ENCODE results near the gene DAB2IP. TPM values are rescaled to one million over a fixed set of nuclear protein-coding genes. Genes with fewer than 3 reads are reported as not detected.

Gene DAB2IP
- total RNA-seq, 1 donor from 2014 or later: 104 TPM

DNA sequence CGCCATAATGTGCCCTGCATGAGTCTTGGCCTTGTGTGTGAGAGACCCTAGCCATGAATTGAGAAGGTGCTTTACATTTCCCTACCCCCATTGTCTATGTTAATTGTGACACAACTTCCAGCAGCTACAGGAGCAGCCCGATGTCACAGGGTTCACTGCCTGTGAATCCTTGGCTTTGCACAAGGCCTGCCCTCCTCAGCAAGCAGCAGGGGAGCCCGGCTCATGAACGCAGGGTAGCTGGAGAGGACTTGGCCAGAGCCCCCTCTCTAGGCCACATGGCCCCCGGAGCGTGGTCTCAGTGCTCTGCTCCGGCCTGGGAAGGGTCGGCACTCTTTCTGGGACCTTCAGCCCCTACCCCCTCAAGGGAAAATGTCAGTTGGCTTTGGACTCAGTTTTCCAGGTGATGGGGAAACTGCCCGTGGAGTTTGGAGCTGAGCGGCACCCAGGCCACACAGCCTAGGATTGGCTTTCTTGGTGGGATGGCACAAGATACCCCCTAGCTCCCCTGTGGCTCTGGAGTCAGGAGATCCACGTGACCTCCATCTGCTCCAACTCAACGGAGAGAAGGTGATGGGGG lies 160.8 kb downstream of the DAB2IP start:
- Mint-ChIP-seq H3K4me1 (ENCODE audit: unreplicated experiment) (peaks cover 9% of the 10 kb centered on the region), H3K9me3 (ENCODE audit: unreplicated experiment) (no peaks in the 10 kb centered on the region), H3K4me3 (ENCODE audit: unreplicated experiment) (no peak overlapping the region), H3K36me3 (ENCODE audit: low read depth, unreplicated experiment) (peaks cover 4% of the 10 kb centered on the region), H3K27me3 (ENCODE audit: unreplicated experiment) (peaks cover 7% of the 10 kb centered on the region), H3K27ac (ENCODE audit: unreplicated experiment) (peak overlapping the region; percentile 52)
- TF ChIP-seq, protein P1, sequence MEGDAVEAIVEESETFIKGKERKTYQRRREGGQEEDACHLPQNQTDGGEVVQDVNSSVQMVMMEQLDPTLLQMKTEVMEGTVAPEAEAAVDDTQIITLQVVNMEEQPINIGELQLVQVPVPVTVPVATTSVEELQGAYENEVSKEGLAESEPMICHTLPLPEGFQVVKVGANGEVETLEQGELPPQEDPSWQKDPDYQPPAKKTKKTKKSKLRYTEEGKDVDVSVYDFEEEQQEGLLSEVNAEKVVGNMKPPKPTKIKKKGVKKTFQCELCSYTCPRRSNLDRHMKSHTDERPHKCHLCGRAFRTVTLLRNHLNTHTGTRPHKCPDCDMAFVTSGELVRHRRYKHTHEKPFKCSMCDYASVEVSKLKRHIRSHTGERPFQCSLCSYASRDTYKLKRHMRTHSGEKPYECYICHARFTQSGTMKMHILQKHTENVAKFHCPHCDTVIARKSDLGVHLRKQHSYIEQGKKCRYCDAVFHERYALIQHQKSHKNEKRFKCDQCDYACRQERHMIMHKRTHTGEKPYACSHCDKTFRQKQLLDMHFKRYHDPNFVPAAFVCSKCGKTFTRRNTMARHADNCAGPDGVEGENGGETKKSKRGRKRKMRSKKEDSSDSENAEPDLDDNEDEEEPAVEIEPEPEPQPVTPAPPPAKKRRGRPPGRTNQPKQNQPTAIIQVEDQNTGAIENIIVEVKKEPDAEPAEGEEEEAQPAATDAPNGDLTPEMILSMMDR (IDR thresholded peaks at IDR 0.05; ENCODE audit: unreplicated experiment): no peak
- DNase-seq (ENCODE audit: low spot score): no peak

DNA sequence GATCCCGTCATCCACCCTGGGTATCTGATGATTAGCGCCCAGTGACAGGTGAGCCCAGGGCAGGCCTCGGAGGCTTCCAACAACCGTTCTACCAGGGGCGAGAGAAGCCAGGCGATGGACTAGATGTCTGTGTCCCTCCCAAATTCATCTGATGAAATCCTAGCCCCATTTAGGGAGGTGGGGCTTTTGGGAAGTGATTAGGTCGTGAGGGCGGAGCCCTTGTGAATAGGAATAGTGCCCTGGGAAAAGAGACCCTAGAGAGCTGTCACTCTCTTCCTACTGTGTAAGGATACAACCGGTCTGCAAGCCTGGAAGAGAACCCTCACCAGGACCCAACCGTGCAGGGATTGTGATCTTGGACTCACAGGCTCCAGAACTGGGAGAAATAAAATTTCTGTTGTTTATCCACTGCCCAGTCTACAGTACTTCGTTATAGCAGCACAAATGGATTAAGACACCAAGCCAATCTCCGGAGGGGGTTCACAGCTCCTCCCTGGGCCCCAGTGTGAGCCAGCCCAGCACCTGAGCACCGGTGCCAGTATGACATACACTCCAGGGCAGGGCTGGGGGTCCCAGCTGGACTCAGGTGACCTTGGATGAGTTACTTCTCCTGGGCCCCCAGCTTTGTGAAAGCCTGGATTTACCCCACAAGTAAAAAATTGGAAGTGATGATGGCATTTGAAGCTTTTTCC lies 162.2 kb downstream of the DAB2IP start:
- no peak overlapping the region for H3K4me3 Mint-ChIP-seq (ENCODE audit: unreplicated experiment)
- TF ChIP-seq, protein P1 (IDR thresholded peaks at IDR 0.05; ENCODE audit: unreplicated experiment): no peak
- no peak overlapping the region for H3K27ac Mint-ChIP-seq (ENCODE audit: unreplicated experiment)
- peaks cover 16% of the 10 kb centered on the region for H3K4me1 Mint-ChIP-seq (ENCODE audit: unreplicated experiment)
- DNase-seq (ENCODE audit: low spot score): no peak
- H3K27me3 Mint-ChIP-seq (ENCODE audit: unreplicated experiment): peaks cover 15% of the 10 kb centered on the region
- H3K36me3 Mint-ChIP-seq (ENCODE audit: low read depth, unreplicated experiment): peaks cover 4% of the 10 kb centered on the region
- H3K9me3 Mint-ChIP-seq (ENCODE audit: unreplicated experiment): no peaks in the 10 kb centered on the region

DNA sequence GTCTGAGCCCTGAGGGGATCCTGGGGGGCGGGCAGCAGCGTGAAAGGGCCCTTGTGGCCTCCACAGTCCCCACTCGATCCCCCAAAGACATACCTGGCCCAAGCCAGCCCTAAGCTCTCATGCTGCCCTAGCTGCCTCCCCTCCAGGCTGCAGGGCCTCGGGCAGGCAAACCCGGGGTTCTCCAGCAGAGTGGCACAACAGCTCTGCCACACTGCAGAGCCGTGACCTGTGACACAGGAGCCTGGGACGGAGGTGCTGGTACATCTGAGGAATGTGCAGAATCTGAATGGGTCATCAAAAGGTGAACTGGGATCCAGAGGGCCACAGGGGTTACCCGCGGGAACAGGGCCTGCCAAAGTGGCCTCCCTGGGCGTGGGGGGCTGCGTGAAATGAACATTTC lies 163.2 kb downstream of the DAB2IP start:
- Mint-ChIP-seq H3K27me3 (ENCODE audit: unreplicated experiment) (peaks cover 15% of the 10 kb centered on the region), H3K9me3 (ENCODE audit: unreplicated experiment) (no peaks in the 10 kb centered on the region), H3K4me3 (ENCODE audit: unreplicated experiment) (no peak overlapping the region), H3K36me3 (ENCODE audit: low read depth, unreplicated experiment) (peaks cover 4% of the 10 kb centered on the region), H3K4me1 (ENCODE audit: unreplicated experiment) (peaks cover 23% of the 10 kb centered on the region), H3K27ac (ENCODE audit: unreplicated experiment) (no peak overlapping the region)
- TF ChIP-seq, protein P1 (IDR thresholded peaks at IDR 0.05; ENCODE audit: unreplicated experiment): no peak
- DNase-seq (ENCODE audit: low spot score): no peak

DNA sequence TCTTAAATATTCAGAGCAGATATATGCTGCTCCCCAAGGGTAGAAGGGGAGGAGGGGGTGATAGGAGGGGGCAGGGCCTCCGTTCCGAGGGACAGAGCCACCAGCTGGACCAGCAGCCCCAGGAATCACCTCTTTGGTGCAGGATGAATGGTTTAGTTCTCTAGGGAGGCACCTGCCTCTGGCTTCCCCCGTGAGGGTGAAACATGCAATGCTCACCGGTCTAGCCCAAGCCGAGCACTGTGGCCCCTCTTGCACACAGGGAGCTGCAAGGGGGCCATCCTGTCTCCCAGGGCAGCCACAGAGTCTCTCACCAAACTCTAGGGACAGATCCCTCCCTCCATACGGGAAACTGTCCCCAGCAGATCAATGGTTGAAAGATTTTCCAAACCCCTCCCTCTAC lies 163.7 kb downstream of the DAB2IP start:
- Mint-ChIP-seq H3K9me3 (ENCODE audit: unreplicated experiment) (no peaks in the 10 kb centered on the region), H3K36me3 (ENCODE audit: low read depth, unreplicated experiment) (peaks cover 4% of the 10 kb centered on the region), H3K27me3 (ENCODE audit: unreplicated experiment) (peaks cover 15% of the 10 kb centered on the region), H3K4me3 (ENCODE audit: unreplicated experiment) (no peak overlapping the region), H3K27ac (ENCODE audit: unreplicated experiment) (no peak overlapping the region), H3K4me1 (ENCODE audit: unreplicated experiment) (peaks cover 25% of the 10 kb centered on the region)
- no peak for DNase-seq (ENCODE audit: low spot score)
- TF ChIP-seq, protein P1 (IDR thresholded peaks at IDR 0.05; ENCODE audit: unreplicated experiment): no peak

Data from endothelial cell (in vitro differentiated cells).